ENCODE data around the gene LRP8. TPM values are rescaled to one million over a fixed set of nuclear protein-coding genes. Genes with fewer than 3 reads are reported as not detected.

LRP8 gene
- total and polyA plus RNA-seq, 2 experiments from 2014 or later: 2.4 to 2.7 TPM

- Histone ChIP-seq H3K27me3 (no peaks in the 10 kb centered on the region), H3K79me2 (no peaks in the 10 kb centered on the region), H3K9me2 (replicated peaks; ENCODE audit: insufficient read depth) (no peaks in the 10 kb centered on the region), H3K36me3 (replicated peaks; ENCODE audit: insufficient read depth, low read depth) (no peaks in the 10 kb centered on the region), H2AFZ (no peak overlapping the region), H3K4me3 (no peak overlapping the region), H4K20me1 (ENCODE audit: insufficient read depth, poor library complexity, severe bottlenecking) (no peaks in the 10 kb centered on the region), H3K4me1 (ENCODE audit: insufficient read depth) (no peaks in the 10 kb centered on the region), H3K9me3 (ENCODE audit: low read depth) (peaks cover 6% of the 10 kb centered on the region), H3K27ac (no peak overlapping the region), H3K4me2 (no peak overlapping the region)
- 89% methylated on average over 3 of the region's 3 CpGs for WGBS (ENCODE audit: low lambda C conversion rate, missing lambda C conversion rate)
- no peak for DNase-seq (ENCODE audit: low spot score)
- TF ChIP-seq EZH2 (IDR thresholded peaks at IDR 0.05; ENCODE audit: borderline replicate concordance) (no peak), EZH2phosphoT487 (IDR thresholded peaks at IDR 0.05; ENCODE audit: low read depth, severe bottlenecking, unreplicated experiment) (no peak), CTCF (IDR thresholded peaks at IDR 0.05; ENCODE audit: poor library complexity) (no peak)
Observed at GRCh38 chr1:53361541-53361961, 33.7 kb upstream of the LRP8 start.

DNA sequence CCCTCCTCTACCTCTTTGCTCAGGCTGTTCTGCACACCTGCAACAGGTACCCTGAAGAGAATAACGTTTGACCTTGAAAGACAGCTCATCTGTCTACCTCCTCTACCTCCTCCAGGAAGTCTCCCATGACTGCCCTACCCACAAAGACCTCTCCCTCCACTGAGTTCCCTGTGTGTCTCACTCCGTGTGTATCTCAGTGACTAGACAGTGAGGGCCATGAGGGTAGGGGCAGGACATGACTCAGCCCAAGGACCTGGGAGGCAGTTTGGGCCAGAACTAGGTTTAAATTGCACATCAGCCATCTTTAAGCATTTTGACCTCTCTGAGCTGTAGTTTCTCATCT, 32.0 kb upstream of the LRP8 start:
- Histone ChIP-seq H3K9me3 (ENCODE audit: low read depth) (peaks cover 6% of the 10 kb centered on the region), H3K27ac (no peak overlapping the region), H3K9me2 (replicated peaks; ENCODE audit: insufficient read depth) (no peaks in the 10 kb centered on the region), H3K79me2 (no peaks in the 10 kb centered on the region), H3K4me2 (no peak overlapping the region), H3K4me3 (no peak overlapping the region), H4K20me1 (ENCODE audit: insufficient read depth, poor library complexity, severe bottlenecking) (no peaks in the 10 kb centered on the region), H3K27me3 (no peaks in the 10 kb centered on the region), H2AFZ (no peak overlapping the region), H3K4me1 (ENCODE audit: insufficient read depth) (no peaks in the 10 kb centered on the region), H3K36me3 (replicated peaks; ENCODE audit: insufficient read depth, low read depth) (no peaks in the 10 kb centered on the region)
- 64% methylated on average over 2 of the region's 2 CpGs for WGBS (ENCODE audit: low lambda C conversion rate, missing lambda C conversion rate)
- TF ChIP-seq CTCF (IDR thresholded peaks at IDR 0.05; ENCODE audit: poor library complexity) (no peak), EZH2 (IDR thresholded peaks at IDR 0.05; ENCODE audit: borderline replicate concordance) (no peak), EZH2phosphoT487 (IDR thresholded peaks at IDR 0.05; ENCODE audit: low read depth, severe bottlenecking, unreplicated experiment) (no peak)
- DNase-seq (ENCODE audit: low spot score): no peak

DNA sequence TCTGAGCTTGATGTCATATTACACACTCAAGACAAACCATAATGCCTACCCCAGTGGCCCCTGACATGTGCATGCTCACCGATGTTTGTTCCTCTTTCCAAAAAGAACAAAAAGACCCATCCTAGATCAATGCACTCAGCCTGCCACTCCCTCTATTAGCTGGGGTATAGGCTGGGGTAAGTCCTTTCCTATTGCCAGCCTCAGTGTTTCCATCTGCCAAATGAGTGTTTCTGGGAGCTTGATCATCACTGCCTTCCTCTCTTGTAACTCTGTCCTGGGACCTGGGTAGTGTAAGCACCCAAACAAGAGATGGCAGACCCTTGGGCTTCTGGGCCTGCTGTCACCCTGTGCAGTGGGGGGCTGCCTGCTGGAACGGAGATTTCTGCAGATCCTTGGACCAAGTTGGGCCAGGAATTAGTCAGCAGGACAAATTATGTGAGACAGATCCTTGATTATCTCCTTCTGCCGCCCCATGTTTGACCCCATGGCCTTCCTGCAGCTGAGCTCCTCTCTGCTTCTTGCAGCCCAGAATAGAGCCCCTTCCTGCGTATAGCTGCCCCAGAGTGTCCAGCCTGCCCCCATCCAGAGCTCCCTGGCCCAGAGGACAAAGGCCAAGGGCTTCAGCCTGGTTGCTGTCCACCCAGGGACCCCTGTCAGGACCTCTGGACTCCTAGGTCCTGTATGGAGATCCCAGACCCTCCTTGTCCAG, 31.5 kb upstream of the LRP8 start:
- H2AFZ ChIP-seq: no peak overlapping the region
- no peaks in the 10 kb centered on the region for H4K20me1 ChIP-seq (ENCODE audit: insufficient read depth, poor library complexity, severe bottlenecking)
- no peak overlapping the region for H3K4me2 ChIP-seq
- TF ChIP-seq CTCF (IDR thresholded peaks at IDR 0.05; ENCODE audit: poor library complexity) (no peak), EZH2 (IDR thresholded peaks at IDR 0.05; ENCODE audit: borderline replicate concordance) (no peak), EZH2phosphoT487 (IDR thresholded peaks at IDR 0.05; ENCODE audit: low read depth, severe bottlenecking, unreplicated experiment) (no peak)
- H3K27ac ChIP-seq: no peak overlapping the region
- H3K79me2 ChIP-seq: no peaks in the 10 kb centered on the region
- no peaks in the 10 kb centered on the region for H3K36me3 ChIP-seq (replicated peaks; ENCODE audit: insufficient read depth, low read depth)
- no peaks in the 10 kb centered on the region for H3K9me2 ChIP-seq (replicated peaks; ENCODE audit: insufficient read depth)
- WGBS (ENCODE audit: low lambda C conversion rate, missing lambda C conversion rate): 93% methylated on average over 4 of the region's 4 CpGs
- peaks cover 6% of the 10 kb centered on the region for H3K9me3 ChIP-seq (ENCODE audit: low read depth)
- no peak for DNase-seq (ENCODE audit: low spot score)
- no peaks in the 10 kb centered on the region for H3K27me3 ChIP-seq
- H3K4me1 ChIP-seq (ENCODE audit: insufficient read depth): no peaks in the 10 kb centered on the region
- no peak overlapping the region for H3K4me3 ChIP-seq

Data from hepatocyte (in vitro differentiated cells).